Activated CD8-positive, alpha-beta memory T cell treated with anti-CD3 and anti-CD28 coated beads, Interleukin-2, amount 50 U/mL, for 1 hour (primary cell): ENCODE data around the gene NSG1.

Experiments used
- DNase-seq: peaks from one replicate; pipeline ENCODE4 v3.0.0-alpha.2; 2020; ENCODE audit errors: extremely low read depth

NSG1 gene

DNA sequence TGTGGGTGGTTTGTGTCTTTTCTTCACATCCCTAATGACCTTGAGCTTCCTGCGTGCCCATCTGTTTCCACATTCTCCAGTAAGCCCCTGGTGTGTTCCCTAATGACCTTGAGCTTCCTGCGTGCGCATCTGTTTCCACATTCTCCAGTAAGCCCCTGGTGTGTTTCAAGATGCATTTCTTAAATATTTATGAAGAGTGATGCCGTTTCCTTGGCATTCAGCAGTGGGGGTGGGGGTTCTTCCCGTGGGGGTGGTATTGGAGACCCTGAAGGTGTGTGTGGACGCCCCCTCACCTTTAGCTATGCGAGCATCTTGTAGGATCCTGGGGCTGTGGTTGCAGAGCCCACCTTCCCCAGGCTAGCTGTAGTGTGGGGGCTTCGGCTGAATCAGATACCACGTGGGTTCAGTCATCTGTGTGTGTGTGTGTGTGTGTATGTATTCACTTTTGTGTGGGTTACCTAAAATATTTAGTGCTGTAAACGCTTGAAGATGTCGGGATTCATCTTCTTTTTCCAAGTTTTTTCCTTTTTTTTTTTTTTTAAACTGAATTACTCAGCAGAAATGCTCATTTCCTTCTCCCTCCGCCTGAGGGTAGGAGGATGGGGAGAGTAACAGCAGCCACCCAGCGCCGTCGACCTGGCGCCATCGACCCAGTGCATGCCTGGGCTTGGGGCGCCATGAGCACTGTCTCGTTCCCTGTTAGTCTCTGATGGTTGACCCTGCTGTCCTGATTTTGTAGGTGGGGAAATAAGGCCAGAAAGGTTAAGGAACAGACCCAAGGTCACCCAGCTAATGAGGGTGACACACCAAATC lies 9.9 kb downstream of the NSG1 start:
- DNase-seq, result no peak

- no peak for DNase-seq
Measured at GRCh38 chr4:4397441-4397819, 10.5 kb downstream of the NSG1 start.

- DNase-seq, result no peak
Measured at GRCh38 chr4:4398430-4398829, 11.5 kb downstream of the NSG1 start.

- DNase-seq, result no peak
Measured at GRCh38 chr4:4401036-4401435, 14.1 kb downstream of the NSG1 start.

- no peak for DNase-seq
Measured at GRCh38 chr4:4402966-4403365, 16.1 kb downstream of the NSG1 start.

DNA sequence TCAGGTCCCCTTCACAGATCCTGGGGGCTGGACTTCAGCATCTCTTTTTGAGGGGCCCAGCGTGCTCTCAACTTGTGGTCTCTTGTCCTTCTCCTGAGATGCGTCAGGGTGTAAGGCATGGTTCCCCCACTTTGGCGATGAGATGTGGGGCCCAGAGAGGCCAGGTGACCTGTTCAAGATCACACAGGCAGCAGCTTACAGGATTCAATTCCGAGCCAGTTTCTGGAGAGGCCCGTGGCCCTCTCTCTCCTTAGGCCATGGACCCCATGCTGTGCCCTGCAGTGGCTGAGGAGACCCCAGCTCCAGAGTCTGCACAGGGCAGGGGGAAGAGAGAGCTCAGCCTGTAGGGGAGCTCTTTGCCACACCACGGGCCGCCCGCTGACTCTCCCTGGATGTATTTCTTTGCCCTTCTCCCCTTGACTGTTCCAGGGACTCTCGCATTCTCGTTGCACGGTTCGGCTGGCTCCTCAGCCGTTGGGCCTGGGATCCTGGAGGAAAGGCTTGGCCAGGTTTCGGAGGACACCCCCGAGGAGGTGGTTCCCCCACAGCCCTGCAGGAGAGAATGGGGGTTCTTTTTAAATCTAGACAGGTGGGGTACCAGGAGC lies 18.6 kb downstream of the NSG1 start:
- DNase-seq, result no peak

DNA sequence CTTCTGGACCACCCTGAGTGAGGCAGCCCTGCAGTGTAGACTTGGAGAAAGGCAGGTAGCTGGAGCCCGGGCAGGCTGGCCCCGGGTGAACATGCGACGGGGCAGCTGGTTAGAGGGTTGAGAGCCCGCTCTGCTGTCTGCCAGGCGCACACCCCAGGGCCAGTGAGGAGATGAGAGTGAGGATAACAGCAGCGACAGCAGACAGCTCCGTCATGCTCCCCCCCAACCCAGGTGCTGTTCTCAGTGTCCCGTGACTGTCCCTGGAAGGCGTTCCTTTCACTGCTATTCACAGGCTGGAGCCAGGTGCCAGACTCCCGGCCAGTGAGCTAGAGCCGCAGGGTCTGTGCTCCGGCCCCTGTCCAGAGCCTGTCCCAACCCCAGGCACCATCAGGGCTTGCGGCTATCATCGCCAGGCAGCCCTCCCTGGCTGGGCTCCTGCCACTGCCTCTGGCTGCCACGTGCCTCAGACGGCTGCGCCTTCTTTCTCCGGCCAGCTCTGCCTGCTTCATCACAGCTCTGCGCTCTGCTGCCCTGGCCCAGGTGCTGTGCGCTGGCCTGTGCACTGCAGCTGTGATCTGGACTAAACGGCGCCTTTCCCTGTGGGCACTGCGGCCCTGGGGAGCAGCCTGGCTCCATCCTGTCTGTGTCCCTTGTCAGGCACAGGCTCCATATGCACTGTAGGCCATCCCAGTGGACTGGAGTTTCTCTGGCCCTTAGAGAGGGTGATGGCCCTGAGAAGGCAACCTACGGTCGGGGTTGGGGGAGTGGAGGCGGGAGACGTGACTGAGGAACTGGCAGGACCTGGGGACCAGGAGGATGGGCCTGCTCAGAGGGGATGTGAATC lies 19.8 kb downstream of the NSG1 start:
- DNase-seq, result no peak

DNA sequence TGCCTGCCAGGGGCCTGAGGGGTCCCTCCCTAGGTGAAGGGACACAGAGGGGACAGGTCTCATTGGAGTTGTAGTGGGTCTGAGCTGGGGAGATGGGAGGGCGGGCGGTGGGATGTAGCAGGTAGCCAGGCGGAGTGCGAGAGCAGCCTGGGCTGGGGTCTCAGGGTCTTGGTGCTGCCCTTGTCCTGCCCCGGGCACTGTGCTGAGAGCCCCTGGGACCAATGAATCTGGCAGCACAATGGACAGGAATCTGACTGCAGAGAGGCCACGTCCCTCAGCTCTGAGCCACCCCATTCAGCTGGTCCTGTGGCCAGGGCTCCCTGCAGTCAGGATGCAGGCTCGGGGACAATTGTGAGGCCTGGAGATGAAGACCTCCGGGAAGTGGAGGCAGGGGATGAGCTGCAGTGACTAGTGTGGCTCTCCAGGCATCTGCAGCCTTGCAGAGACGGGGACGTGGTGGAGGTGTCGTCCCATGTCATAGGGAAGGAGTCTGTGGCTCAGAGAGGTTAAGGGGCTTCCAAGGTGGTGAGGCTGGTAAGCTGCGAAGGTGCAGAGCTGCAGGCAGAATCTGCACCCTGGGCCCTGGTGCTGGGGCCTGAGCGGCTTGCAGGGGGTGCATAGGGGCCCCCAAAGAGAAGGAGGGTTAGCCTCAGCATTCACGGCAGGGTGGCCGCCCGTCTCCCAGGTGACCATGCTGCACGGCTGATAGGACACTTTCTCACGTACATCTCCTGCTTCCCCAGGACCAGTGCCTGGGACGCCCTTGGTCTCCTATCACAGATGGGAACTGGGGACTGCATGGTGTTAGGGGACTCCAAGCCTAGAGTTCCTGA lies 20.6 kb downstream of the NSG1 start:
- no peak for DNase-seq

DNA sequence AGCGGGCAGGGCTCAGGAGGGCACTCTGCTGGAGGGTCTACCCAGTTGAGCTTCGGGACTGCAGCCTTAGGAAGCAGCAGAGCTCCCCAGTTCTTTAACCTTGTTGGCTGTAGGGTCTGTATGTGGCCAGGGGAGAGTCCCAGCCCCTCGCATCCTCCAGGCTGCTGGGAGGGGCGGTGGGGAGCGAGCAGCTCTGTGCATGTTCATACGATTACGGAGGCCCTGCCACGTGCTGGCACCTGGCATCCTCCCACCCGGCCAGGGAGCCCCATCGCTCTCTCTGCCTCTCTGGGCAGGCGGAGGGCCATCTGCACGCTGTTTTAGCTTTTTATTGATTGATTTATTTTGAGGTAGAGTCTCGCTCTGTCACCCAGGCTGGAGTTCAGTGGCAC lies 21.2 kb downstream of the NSG1 start:
- DNase-seq, result no peak

DNA sequence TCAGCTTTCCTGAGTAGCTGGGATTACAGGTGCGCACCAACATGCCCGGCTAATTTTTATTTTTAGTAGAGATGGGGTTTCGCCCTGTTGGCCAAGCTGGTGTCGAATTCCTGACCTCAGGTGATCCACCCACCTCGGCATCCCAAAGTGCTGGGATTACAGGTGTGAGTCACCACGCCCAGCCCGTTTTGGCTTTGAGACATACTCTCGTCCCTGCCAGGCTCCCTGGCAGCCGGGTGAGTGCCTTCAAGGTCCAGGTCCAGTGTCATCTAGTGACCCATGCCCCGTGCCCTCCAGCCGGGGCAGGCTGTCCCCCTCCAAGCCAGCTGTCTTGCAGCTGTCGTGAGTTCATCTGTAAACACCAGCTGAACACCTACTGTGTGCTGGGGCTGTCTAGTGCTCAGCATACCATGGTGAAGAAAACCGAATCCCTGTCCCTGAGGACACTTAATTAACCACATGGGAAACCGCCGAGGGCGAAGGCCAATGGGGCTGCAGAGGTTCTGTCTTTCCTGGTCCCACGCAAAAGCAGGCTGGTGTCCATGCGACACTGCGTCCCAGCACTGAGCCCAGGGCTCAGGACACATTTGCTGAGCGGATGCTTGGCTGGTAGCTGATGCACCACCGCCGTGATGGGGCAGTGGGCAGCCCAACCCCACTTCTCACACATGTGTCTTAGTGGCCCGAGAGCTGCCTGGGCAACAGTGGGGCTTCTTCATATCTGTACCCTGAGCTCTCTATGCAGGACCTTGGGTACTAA lies 21.9 kb downstream of the NSG1 start:
- DNase-seq, result no peak

GRCh38 chr4:4409416-4410115 lies 22.7 kb downstream of the NSG1 start:
- no peak for DNase-seq

GRCh38 chr4:4410271-4410670 lies 23.4 kb downstream of the NSG1 start:
- DNase-seq, result no peak

DNA sequence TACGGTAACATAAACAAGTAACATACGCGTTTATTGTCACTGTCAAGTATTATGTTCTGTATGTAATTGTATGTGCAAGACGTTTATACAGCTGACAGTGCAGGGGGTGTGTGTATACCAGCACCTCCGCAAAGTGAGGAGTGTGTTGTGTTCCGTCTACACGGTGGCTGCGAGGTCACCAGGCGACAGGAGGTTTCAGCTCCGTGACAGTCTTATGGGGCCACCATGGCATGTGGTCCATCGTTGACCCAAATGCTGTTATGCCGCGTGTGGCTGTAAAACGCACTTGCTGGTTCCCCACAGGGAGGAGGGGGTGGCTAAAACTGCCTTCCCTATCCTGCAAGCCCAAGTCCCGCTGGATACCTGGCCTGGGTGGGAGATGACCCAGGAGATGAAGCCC lies 25.0 kb downstream of the NSG1 start:
- no peak for DNase-seq

DNA sequence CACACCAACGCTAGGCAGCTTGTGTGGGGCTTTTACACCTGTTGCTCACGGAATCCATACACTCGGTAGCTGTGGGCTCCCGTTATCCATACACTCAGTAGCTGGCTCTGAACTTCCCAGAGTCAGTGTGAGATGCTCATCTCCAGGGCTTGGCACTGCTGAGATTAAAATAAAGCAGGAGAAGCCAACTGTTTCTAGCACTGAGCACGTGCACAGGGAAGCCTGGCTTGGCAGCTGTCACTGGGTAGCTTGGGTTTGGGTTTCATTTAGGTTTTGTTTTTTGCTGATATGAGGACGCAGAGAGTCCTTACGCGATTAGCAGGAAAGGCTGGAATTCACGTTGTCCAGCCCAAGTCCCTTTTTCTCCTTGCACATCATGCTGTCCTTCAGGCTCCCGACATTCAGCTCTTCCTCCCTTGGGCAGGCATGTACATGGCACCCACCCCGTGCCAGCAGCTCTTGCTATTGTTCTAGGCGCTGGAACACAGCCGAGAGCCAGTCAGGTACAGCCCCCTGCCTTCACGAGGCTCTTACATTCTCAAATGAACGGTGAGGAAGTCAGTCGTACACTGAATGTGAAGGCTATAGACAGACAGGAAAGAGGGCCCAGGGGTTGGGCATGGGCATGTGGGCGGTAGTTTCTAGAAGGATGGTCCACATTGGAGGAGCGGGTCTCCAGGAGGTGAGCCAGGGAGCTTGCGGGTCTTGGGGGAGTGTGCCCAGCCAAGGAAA lies 25.9 kb downstream of the NSG1 start:
- no peak for DNase-seq

- no peak for DNase-seq
Measured at GRCh38 chr4:4413373-4413725, 26.4 kb downstream of the NSG1 start.

- DNase-seq, result no peak
Measured at GRCh38 chr4:4413806-4414205, 26.9 kb downstream of the NSG1 start.

GRCh38 chr4:4415107-4415805 lies 28.4 kb downstream of the NSG1 start:
- DNase-seq, result no peak

GRCh38 chr4:4415806-4416805 lies 29.2 kb downstream of the NSG1 start:
- DNase-seq, result no peak
